HEK293 (cell line): ENCODE results near the gene AIRE.
A peak's percentile ranks its signal among the peaks of the same experiment; 100 is the strongest.

Source experiments
- CTCF ChIP-seq: fragments of 450-650 bp; formaldehyde crosslinking; IDR thresholded peaks from 2 replicates; pipeline ENCODE4 v1.5.1; 2016; ENCODE audit warnings: missing biosample characterization, missing genetic modification characterization
- FEZF1 ChIP-seq: fragments of 450-650 bp; formaldehyde crosslinking; IDR thresholded peaks from 2 replicates; pipeline ENCODE4 v1.5.1; 2016; ENCODE audit warnings: missing biosample characterization, missing genetic modification characterization
- MZF1 ChIP-seq: fragments of 450-650 bp; formaldehyde crosslinking; IDR thresholded peaks from 2 replicates; pipeline ENCODE4 v1.5.1; 2017; ENCODE audit warnings: missing biosample characterization, missing genetic modification characterization, borderline replicate concordance
- PBX3 ChIP-seq: sonication (generic); formaldehyde crosslinking; IDR thresholded peaks from 2 replicates; pipeline ENCODE4 v1.8.1; 2022; ENCODE audit warnings: mild to moderate bottlenecking, moderate library complexity, missing genetic modification reagents
- PRDM6 ChIP-seq: fragments of 450-650 bp; formaldehyde crosslinking; IDR thresholded peaks from 2 replicates; pipeline ENCODE4 v1.5.1; 2017; ENCODE audit warnings: missing biosample characterization, missing genetic modification characterization
- TSHZ1 ChIP-seq: fragments of 450-650 bp; formaldehyde crosslinking; IDR thresholded peaks from 2 replicates; pipeline ENCODE4 v1.5.1; 2016; ENCODE audit warnings: missing biosample characterization, missing genetic modification characterization, borderline replicate concordance
- WT1 ChIP-seq: fragments of 450-650 bp; formaldehyde crosslinking; IDR thresholded peaks from 2 replicates; pipeline ENCODE4 v1.5.1; 2016; ENCODE audit warnings: missing biosample characterization, missing genetic modification characterization
- ZBTB11 ChIP-seq: fragments of 450-650 bp; formaldehyde crosslinking; conservative IDR thresholded peaks from 2 replicates; pipeline ENCODE4 v1.5.1; 2016; ENCODE audit warnings: low read depth, missing biosample characterization, missing genetic modification characterization
- ZBTB26 ChIP-seq: fragments of 450-650 bp; formaldehyde crosslinking; optimal IDR thresholded peaks from 2 replicates; pipeline ENCODE3; 2016; ENCODE audit warnings: missing biosample characterization, mild to moderate bottlenecking, missing genetic modification characterization
- ZFP41 ChIP-seq: fragments of 450-650 bp; formaldehyde crosslinking; IDR thresholded peaks from 2 replicates; pipeline ENCODE4 v1.5.1; 2016; ENCODE audit warnings: missing biosample characterization, missing genetic modification characterization, borderline replicate concordance
- ZNF19 ChIP-seq: fragments of 450-650 bp; formaldehyde crosslinking; IDR thresholded peaks from 2 replicates; pipeline ENCODE4; 2016; ENCODE audit warnings: missing biosample characterization, missing genetic modification characterization, low read depth
- ZNF48 ChIP-seq: fragments of 450-650 bp; formaldehyde crosslinking; IDR thresholded peaks from 2 replicates; pipeline ENCODE4 v1.5.1; 2016; ENCODE audit warnings: missing biosample characterization, missing genetic modification characterization
- ZNF513 ChIP-seq: fragments of 450-650 bp; IDR thresholded peaks from 2 replicates; pipeline ENCODE4 v1.5.1; 2018; ENCODE audit warnings: missing biosample characterization, missing genetic modification characterization
- ZNF518A ChIP-seq: fragments of 450-650 bp; formaldehyde crosslinking; conservative IDR thresholded peaks from 2 replicates; pipeline ENCODE4 v1.5.1; 2016; ENCODE audit warnings: low read depth, missing biosample characterization, missing genetic modification characterization
- ZNF580 ChIP-seq: fragments of 450-650 bp; formaldehyde crosslinking; IDR thresholded peaks from 2 replicates; pipeline ENCODE4 v1.5.1; 2016; ENCODE audit warnings: missing biosample characterization, missing genetic modification characterization
- ZNF654 ChIP-seq: fragments of 450-650 bp; formaldehyde crosslinking; IDR thresholded peaks from 2 replicates; pipeline ENCODE4 v1.5.1; 2016; ENCODE audit warnings: low read depth, missing biosample characterization, missing genetic modification characterization
- ZSCAN30 ChIP-seq: fragments of 450-650 bp; IDR thresholded peaks from 2 replicates; pipeline ENCODE4 v1.5.1; 2018; ENCODE audit warnings: missing biosample characterization, mild to moderate bottlenecking, missing genetic modification characterization, moderate library complexity

The AIRE gene

GRCh38 chr21:44297525-44298290 lies 12.0 kb downstream of the AIRE start (continued):
- TF ChIP-seq CTCF (tag by site-specific recombination) (peak; percentile 79; the same call in 1 of the 2 replicates), ZNF580 (tag by site-specific recombination) (no peak), ZBTB11 (no peak), PRDM6 (tag by site-specific recombination) (no peak), TSHZ1 (no peak), PBX3 (CRISPR knock-in tag) (no peak), ZBTB26 (peak; percentile 13), ZNF518A (tag by site-specific recombination) (no peak), ZSCAN30 (tag by site-specific recombination) (no peak), MZF1 (tag by site-specific recombination) (no peak), WT1 (tag by site-specific recombination) (0 out of 2 replicates have a peak, but pooled peaks have one; percentile 7), FEZF1 (tag by site-specific recombination) (no peak), ZNF513 (no peak), ZFP41 (no peak), ZNF19 (no peak), ZNF654 (peak; percentile 91), ZNF48 (tag by site-specific recombination) (0 out of 2 replicates have a peak, but pooled peaks have one; percentile 11)
